Hippocampal formation (tissue), 2 donors: Measurements from ENCODE around the gene CACNA2D4.

Experiments
- DNase-seq, 2 donors: peaks; one replicate each; lab custom pipeline; 2025; lab: John Stamatoyannopoulos, UW

CACNA2D4 gene

DNA sequence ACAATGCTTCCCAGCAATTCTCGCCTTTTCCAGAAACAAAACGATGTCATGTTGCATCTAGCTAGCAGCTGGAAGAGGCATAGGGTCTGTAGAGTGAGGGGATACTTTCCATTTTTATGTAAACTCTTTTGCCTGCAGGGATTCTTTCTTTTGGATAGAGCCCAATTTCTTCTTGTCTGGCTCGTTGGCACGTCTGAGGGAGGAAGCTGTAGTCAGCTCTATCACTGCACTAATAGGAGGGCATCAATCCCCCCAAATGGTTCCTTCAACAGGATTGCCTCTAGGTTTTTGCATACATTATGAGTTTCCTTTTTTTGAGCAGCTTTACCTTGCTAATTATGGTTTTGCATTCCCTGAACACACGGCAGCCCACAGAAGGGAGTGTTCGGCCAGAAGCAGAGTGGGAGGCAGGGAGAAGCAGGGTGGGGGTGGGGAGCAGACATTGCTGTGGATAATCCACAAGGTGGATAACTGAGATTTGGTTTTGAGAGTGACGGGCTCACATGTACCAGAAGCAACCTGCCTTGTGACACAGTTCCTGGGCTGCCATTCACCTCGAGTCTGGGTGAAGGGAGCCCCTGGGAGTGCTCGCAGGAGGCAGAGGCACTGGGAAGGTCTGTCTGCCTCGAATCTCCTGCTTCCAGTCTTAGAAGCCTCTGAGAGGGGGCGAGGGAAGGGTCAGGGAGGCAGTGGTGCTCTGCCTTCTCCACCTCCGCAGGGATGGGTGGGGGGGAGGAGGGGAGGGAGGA, 73.6 kb downstream of the CACNA2D4 start:
- DNase-seq: no peak

DNA sequence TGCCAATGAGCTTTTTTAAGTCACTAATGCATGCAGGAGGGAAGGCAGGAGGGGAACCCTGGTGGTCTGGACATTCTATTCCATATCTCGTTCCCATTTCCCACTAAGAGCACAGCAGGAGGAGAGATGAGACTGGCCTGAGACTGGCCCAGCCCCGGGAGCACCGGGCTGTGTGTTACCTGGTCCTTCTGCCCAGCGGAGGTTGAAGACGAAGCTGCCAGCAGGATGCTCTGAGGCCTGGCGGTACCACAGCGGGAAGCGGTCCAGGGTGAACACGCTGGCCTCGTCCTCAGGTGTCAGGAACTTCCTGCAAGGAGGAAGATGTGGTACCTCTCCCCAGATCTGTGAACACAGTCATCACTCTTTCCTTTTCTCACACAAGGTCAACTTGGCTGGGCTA, 74.2 kb downstream of the CACNA2D4 start:
- no peak for DNase-seq

DNA sequence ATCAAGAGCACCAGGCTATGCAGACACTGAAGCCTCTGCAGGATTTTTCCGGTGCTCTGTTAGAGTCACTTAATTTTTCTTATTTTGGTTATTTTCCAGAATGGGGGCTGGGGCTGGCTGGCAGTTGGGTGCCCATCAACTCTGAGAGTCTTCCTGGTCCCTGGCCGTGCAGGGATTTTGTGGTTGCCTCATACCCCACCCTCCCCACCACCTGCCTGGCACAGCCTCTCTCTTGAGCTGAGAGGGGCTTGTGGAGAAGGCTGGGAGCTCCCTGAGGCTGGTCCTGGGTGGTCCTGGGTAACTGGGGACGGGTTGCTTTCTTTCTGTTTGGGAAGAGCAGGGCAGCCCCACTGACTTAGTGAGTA, 74.8 kb downstream of the CACNA2D4 start:
- DNase-seq: no peak

DNA sequence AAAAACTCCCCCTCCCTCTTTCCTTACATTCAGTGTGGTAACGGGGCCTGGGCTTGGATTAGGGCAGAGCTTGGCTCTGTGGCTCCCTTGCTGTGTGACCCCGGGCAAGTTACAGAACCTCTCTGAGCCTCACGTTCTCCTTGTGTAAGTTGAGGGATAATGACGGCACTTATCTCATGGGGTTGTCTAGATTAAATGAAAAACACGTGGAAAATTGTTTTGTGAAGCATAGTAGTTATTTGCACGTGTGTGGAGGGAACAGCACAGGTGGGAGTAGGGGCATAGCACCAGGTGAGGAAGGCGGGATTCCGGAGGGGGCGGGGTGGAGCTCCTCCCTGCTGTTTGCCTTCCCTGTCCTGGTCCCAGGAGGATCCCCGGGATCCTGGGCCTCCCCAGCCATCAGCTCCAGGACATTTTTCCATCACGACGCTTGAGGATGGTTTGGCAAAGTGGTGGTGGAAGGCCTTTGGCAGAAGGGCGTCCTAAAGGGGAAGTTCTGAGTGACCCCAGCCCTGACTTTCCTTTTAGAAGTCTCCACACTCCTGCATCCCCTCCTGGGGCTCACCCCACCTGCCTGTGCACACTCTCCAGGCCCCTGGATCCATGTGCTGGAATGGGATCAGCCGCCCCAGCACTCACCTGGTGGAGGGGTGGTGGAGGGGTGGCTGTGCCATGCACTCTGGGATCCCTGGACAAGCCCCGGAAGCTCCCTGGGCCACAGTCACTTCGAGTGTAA, 75.4 kb downstream of the CACNA2D4 start:
- DNase-seq: no peak

DNA sequence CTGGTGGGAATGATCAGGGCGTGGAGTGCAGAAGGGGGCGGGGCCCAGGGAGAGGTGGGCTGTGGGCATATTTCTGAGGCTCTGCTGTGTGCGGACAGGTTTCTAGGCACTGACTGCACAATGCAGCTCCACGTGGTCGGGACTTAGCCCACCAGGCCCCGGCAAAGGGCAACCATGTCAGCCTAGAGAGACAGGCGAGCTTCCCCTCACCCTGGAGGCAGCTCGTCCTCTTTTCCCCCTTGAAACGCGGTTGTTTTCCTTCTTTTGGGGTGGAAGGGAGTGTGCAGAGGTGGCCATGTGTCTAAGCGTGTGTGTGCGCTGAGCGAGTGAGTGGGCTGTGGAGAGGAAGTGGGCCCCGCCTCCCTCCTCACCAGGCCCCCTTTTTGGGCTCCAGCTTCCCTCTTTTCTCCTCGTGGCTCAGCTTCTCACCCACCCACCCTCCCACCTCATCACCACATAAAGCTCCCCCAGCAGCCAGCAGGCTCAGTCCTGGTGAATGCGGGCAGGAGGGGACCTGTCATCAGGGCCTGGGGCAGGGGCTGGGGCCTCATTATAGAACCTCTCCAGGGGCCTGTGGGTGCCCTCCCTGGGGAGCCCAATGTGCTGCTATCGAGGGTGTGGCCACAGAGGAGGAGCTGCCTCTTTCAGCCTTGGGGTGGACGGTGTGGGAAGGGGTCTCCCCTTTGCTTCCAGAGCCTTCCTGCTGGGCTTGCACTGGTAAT, 76.1 kb downstream of the CACNA2D4 start:
- DNase-seq: no peak

DNA sequence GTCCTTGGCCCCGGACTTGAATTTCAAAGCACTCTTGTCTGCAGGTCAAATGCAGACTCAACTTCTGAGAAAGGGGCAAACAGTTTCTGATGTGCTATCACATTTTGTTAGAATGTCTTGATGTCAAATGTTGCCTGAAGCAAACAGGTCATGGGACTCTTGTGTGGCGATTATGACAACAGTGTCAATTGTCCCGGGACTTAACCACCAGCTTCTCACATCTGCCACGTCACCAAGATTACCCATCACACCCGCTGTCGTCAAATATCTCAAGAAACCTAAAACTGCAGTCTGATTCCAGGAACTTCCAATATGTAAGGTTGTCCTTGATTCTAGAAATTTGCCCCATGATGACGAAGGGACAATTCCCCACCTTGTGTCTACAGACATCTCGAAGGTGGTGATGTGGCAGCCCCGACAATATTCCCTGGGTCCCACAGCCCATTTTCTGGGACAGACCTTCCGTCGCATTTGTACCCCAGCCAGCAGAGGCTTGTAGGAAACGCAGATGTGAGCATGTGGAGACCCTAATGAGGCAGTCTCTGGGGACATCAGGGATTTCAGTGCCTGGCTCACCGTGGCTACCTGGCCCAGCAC, 76.8 kb downstream of the CACNA2D4 start:
- no peak for DNase-seq

DNA sequence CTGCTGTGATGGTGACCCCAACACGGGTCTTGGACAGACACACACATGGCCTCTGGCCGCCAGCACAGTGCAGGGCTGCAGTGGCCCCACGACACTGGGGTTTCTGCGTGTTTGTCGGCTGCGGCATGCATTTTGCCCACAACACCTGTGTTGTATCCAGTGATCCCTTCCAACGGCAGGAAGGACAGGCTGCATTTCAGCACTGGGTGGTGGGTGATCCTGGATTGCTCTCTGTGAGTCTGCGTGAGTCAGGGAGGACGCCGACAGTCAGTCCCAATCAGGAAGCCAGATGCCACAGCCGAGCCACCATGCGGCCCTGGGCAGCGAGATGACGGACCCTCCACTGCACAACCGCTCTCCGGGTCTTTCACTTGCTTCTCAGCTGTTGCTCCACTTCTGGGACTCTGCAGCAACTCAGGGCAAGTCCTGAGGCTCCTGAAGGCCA, 77.4 kb downstream of the CACNA2D4 start:
- DNase-seq: no peak

DNA sequence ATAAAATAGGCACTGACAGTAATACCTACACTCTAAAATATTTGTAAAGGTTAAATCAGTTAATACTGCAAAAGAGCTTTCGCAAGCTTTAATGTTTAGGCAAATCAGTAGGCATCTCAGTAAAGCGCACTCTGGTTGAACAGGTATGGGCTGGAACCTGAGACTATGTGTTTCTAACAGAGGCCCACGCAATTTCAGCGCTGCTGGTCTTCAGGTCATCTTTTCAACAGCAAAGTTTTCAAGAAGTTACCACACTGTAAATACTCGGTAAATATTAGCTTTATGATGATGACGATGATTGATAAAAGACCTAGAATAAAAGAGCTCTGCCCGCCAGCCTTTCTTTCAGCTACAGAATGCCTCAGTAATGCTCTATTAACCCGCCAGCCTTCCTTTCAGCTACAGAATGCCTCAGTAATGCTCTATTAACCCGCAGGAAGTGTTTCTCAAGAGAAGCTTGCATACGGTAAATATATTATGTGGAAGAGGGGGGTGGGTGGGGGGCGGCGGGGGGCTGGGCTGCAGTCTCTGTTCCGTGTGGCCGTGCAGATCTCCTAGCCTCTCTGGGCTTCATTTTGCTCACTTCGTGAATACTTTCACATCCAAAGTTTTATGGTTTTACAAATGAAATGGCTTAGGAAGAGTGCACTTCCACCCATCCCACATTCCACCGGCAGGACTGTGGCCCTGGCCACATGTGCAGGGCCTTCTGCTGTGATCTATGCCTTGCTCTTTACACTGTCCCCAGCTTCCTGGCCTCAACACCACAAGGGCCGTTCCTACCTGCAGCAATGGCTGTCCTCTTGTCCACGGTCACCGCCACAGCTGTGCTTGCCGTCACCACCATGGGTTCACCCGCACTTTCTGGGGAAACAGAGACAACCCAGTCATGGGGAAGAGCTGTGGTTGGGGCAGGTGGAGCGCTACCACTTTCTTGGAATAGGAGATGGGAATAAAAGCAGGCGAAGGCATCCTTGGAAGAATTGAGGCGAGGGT, 78.2 kb downstream of the CACNA2D4 start:
- no peak for DNase-seq

DNA sequence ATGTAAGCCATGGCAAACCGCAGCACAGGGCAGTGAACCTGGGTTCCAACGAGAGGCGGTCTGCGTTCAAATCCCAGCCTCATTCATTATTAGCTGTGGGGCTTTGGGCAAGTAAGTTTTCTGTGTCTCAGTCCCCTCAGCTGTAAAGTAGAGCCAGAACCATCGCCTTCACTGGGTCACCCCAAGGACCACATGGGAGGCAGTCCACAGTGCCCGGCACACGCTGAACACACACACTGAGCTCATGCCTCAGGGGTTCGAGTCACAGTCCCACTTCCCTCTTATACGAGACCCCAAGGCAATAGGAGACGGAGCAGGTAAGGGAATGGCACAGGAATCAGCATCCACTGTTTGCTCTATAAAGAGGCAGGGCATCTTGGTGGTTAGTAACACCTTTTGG, 79.0 kb downstream of the CACNA2D4 start:
- DNase-seq: no peak

DNA sequence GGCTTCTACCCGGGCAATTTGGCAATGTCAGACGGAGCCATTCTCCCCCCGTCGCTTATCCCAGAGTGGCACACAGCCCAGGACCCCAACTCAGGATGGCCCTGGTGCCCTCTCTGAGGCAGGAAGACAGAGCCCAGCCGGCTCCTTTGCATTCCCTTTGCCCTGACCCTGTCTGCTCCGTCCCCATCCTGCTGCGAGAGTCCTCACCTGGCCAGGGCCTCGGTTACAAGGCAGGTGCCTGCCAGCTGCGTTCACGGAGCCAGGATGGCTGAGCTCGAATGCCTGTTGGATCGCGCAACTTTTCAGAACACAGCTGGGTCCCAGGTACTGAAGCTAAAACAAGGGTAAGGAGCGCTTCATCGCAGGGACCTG, 79.5 kb downstream of the CACNA2D4 start:
- DNase-seq: no peak

DNA sequence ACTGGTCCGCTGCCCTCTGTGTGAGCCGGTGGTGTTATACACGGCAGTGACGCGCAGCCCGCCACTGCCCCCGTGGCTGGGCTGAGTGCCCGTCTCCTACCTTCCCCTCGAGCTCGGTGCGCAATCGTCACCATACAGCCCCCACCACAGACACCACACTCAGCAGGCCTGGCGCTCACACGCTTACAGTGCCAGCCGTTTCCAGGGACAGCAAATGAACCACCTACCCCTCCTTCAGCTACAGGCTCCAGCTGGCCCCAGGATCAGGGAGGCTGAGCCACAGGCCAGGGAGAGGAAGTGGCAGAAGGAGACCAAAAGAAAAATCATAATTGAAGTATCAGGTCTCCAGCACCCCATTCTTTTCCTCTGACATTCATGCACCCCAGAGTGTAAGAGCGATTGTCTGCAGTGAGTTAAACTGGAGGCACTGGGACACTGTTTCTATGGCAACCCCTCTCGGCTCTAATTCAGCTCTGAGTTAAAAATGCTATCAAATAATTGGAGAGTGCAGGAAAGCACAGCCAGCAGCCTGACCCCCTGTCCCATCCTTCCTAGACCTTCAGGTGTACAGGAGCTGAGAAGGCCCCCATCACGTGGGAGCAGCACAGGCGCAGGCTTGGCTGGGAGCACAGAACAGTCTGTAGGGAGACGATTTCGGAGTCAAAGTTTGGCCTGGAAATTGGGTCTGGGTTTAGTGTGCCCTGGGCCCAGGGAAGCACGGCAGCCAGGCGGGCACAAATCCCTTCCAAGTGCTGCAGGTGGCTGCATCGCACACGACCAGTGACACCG, 80.1 kb downstream of the CACNA2D4 start:
- DNase-seq: no peak

DNA sequence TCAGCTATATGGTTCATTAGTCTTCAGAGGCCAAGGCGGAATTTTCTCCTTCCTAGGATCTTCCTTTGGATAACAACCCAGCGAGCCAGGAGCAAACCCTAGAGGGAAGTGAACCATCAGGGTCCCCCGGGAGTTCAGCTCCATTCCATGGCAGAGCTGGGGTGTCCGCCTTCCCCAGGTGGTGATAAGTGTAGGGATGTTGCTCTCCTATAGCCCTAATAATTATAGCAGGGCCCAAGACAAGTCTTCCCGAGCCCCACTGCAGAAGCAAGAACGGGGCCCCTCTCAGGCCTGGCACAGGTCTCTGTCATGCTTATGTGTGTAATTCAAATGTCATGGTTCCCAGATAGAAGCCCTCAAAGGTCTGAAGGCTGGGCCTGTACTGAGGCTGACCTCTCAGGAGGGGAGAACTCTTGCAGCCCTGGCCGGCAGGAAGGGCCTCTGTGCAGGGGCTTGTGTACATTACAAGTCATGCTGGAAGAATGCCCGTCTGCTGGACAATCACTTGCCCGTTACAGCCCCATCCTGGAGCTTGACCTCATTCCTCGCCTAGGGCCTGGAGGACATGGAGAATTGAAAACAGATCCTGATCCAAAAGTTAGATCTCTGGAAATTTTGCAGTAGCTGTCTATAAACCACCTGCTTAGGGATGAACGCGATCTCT, 80.8 kb downstream of the CACNA2D4 start:
- DNase-seq: no peak

DNA sequence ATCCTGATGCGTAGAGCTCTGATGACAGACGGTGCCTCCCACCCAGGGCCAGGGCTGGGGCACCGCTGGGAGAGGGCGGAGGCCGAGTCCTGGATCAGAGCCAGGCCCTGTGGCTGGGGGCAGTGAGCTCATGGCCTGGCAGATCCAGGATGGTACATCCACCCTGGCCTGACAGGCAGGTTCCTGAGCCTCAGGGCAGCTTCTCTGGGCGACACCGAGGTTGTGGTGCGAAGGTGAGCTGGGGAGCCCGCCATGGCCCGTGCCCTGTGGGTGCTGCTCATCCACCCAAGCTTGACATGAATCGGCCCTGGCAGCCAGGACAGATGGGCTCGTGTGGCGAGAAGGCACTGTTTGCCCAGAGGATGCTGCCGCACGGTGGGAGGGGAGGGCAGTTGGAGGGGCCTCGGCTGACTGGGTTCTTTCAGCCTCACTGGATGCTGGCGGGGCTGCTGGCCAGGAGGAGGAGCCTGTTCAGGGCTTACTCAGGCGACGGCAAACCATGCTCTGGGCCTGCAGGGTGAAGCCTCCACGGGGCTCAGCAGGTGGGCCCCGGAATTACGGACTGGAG, 81.5 kb downstream of the CACNA2D4 start:
- DNase-seq: peak; percentile 37 to 72

DNA sequence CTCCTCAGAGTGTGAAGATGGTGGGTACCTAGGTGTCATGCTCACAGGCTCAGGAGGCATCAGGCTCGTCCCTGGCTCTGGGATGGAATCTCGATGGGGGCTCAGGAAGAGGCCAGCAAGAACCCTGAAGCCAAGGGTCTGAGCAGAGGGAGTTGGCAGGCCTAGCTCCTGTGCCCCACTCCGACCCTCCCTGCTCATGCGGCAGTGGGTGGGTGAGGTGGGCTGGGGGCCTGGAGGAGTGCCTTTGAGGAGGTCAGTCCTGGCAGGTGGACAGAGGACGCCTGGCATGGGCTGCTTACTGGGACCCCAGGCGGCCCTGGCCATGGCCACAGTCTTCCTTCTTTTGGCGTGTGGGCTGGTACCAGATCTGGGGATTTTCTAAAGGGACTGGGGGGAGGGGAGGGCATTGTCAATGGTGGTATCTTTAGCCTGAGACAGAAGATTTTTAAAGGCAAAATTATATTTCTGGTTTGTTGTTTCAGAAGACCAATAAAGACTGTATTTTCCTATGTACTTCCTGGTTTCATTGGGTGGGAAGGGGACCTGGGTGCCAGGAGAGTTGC, 82.1 kb downstream of the CACNA2D4 start:
- DNase-seq: no peak

DNA sequence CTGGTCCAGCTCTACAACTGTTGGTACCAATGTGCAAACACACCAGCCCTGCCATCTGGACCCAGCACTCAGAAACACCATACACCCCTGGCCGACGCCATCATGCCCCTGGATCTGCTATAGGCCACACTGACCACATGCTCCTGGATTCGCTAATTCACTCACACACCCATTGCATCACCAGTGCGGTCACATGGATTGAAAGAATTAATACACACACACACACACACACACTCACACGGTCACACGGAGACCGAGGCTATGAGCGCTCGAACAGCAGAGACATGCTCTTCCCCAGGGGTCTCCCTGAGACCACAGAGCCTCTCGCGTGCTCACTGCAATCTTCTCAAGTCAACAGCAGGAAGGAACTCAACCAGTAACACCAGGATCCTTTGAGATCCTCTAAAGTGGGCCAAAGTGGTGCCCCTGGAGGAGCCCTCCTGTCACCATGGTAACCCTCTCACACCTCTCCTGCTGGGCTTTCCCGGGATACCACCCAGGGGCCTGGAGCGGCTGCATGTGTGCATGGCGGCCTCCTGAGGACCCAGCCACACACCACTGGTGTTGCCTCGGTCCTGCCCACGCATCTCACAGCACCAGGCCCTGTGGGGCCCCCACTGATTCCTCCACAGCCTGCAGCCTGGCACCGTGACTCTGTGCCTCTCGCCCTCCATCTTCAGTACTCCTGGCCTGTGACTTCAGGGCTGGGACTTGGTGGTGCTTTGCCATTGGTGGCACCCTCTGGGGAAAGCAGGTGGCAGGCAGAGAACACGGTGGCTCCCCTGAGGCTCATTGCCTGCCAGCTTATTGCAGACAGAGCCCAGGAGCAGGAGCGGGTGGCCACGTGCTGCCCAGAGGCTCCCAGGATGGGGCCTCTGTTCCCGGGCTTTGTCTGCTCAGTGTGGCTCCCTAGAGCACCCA, 83.0 kb downstream of the CACNA2D4 start:
- no peak for DNase-seq

DNA sequence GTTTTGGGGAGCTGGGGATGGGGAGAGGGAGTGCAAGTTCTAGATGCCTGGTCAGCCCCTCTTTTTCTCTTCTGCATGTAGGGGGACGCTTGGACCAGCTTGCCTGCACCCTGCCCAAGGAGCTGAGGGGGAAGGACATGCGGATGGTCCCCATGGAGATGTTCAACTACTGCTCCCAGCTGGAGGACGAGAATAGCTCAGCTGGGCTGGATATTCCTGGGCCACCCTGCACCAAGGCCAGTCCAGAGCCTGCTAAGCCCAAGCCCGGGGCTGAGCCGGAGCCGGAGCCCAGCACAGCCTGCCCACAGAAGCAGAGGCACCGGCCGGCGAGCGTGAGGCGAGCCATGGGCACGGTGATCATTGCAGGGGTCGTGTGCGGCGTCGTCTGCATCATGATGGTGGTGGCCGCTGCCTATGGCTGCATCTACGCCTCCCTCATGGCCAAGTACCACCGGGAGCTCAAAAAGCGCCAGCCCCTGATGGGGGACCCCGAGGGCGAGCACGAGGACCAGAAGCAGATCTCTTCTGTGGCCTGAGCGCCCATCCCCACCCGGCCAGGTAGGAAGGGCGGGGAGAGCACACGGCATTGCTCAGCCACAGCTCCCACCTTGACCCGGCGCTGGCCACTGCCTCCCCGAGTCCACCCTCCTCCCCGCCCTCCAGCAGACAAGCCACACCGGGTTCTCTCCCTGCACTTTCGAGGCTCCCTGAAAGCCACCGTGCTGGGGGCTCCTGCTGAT, 84.1 kb downstream of the CACNA2D4 start:
- no peak for DNase-seq

DNA sequence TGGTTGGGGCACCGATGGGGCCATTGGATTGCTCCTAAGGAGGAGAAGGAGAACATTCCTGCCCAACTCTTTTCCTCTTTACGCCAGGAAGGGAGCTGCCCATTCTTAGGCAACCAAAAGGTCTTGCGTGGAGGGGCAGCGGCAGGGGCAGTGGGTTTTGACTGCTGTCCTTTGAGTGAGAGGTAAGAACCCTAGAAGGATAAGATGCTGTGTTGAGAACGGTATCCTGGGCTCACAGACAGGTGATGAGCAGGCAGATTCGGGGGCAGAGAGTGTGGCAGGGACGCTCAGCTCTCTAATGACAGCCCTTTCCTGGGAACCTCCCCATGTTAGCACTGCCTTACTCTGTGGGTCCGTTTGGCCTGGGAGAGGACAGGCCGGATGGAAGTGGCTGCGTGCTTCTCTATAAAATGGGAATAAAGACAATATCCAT, 84.8 kb downstream of the CACNA2D4 start:
- DNase-seq: no peak
